IMR-90 (cell line): ENCODE measurements around the gene CASP9. TPM values are rescaled to one million over a fixed set of nuclear protein-coding genes. Genes with fewer than 3 reads are reported as not detected.
"Not testable (repeated sequence)": the region's sequence is repeated elsewhere in the genome, so short reads cannot be mapped to it uniquely, and the experiment has no call there.

Experiments used
- ATAC-seq: fragments of 200-7000 bp; cut with Tn5 transposase; 2 replicates; pipeline ENCODE4 v1.9.1; 2020; ENCODE audit warnings: low read depth, mild to moderate bottlenecking, moderate library complexity
- BruUV-seq: library from RNA; stranded (reverse); fragments of 400-500 nt; replicated peaks from 2 replicates; lab custom pipeline; 2021; lab: Mats Ljungman, UMichigan
- CTCF ChIA-PET: fragments of 300-600 bp; formaldehyde crosslinking; extraction: SDS; loops from one replicate; lab custom pipeline; 2021; ENCODE audit warnings: antibody characterized with exemption; lab: Yijun Ruan, JAX
- POLR2A ChIA-PET: fragments of 300-600 bp; sonication (Branson Sonifier 250); formaldehyde crosslinking; loops from one replicate; lab custom pipeline; 2022; ENCODE audit warnings: antibody characterized with exemption; ENCODE audit not compliant: unreplicated experiment; lab: Charles Lee
- DNase-seq: peaks from one replicate; pipeline ENCODE4 v3.0.0; 2013
- H2AFZ ChIP-seq: replicated peaks from 2 replicates; pipeline ENCODE3; 2013; ENCODE audit warnings: low read length, mild to moderate bottlenecking; ENCODE audit not compliant: poor library complexity
- H2AK5ac ChIP-seq: 2 replicates; pipeline ENCODE4 v1.6.1; 2013; ENCODE audit warnings: low read depth, low read length, inconsistent platforms
- H2AK9ac ChIP-seq: replicated peaks from 2 replicates; pipeline ENCODE3; 2013; ENCODE audit warnings: mild to moderate bottlenecking, low read depth, low read length, moderate library complexity; ENCODE audit not compliant: poor library complexity
- H2BK120ac ChIP-seq: 2 replicates; pipeline ENCODE4 v1.6.1; 2013; ENCODE audit warnings: low read depth, low read length, inconsistent platforms
- H2BK15ac ChIP-seq: 3 replicates; pipeline ENCODE4 v1.6.1; 2013; ENCODE audit warnings: low read depth, low read length, inconsistent platforms
- H2BK20ac ChIP-seq: 2 replicates; pipeline ENCODE4 v1.6.1; 2013; ENCODE audit warnings: low read depth, mild to moderate bottlenecking, inconsistent platforms, low read length, moderate library complexity
- H2BK5ac ChIP-seq: 2 replicates; pipeline ENCODE4 v1.6.1; 2013; ENCODE audit warnings: mild to moderate bottlenecking, low read depth, low read length, inconsistent platforms; ENCODE audit not compliant: poor library complexity, severe bottlenecking
- H3K14ac ChIP-seq: replicated peaks from 2 replicates; pipeline ENCODE4 v1.6.1; 2013; ENCODE audit warnings: low read depth, low read length, inconsistent platforms
- H3K18ac ChIP-seq: 2 replicates; pipeline ENCODE4 v1.6.1; 2013; ENCODE audit warnings: low read depth, low read length, control low read depth
- H3K23ac ChIP-seq: 2 replicates; pipeline ENCODE4 v1.6.1; 2013; ENCODE audit warnings: low read depth, low read length, inconsistent platforms
- H3K27ac ChIP-seq: 2 replicates; pipeline ENCODE4 v1.5.1; 2013; ENCODE audit warnings: mild to moderate bottlenecking, control low read depth, low read length; ENCODE audit not compliant: insufficient read depth
- H3K27me3 ChIP-seq: 2 replicates; pipeline ENCODE4 v1.6.1; 2013; ENCODE audit warnings: low read length; ENCODE audit not compliant: control insufficient read depth, insufficient read depth
- H3K36me3 ChIP-seq: 2 replicates; pipeline ENCODE4 v1.6.1; 2013; ENCODE audit warnings: low read length, mixed read lengths; ENCODE audit not compliant: control insufficient read depth, insufficient read depth
- H3K4ac ChIP-seq: 2 replicates; pipeline ENCODE4 v1.6.1; 2013; ENCODE audit warnings: low read depth, low read length, inconsistent platforms
- H3K4me1 ChIP-seq: 2 replicates; pipeline ENCODE4 v1.6.1; 2013; ENCODE audit warnings: low read length, mixed read lengths; ENCODE audit not compliant: control insufficient read depth, insufficient read depth
- H3K4me2 ChIP-seq: 2 replicates; pipeline ENCODE4 v1.6.1; 2013; ENCODE audit warnings: low read depth, mild to moderate bottlenecking, control low read depth, low read length, moderate library complexity
- H3K4me3 ChIP-seq: 2 replicates; pipeline ENCODE4 v1.5.1; 2013; ENCODE audit warnings: low read depth, mild to moderate bottlenecking, control low read depth, low read length, moderate library complexity; ENCODE audit not compliant: insufficient read depth
- H3K56ac ChIP-seq: 2 replicates; pipeline ENCODE4 v1.6.1; 2013; ENCODE audit warnings: low read length, inconsistent platforms; ENCODE audit not compliant: insufficient read depth; ENCODE audit errors: extremely low read depth
- H3K79me1 ChIP-seq, 2 experiments: 2 replicates each; pipeline ENCODE4 v1.6.1; 2013; ENCODE audit warnings: low read length in 2 of 2, inconsistent platforms in 1 of 2, low read depth in 1 of 2
- H3K9ac ChIP-seq: 2 replicates; pipeline ENCODE4 v1.6.1; 2013; ENCODE audit warnings: low read depth, low read length, control low read depth
- H3K9me1 ChIP-seq: 2 replicates; pipeline ENCODE4 v1.6.1; 2013; ENCODE audit warnings: low read length, inconsistent platforms; ENCODE audit not compliant: insufficient read depth
- H3K9me3 ChIP-seq: 2 replicates; pipeline ENCODE4 v1.6.1; 2013; ENCODE audit warnings: low read length; ENCODE audit not compliant: control insufficient read depth, insufficient read depth
- H4K20me1 ChIP-seq: 2 replicates; pipeline ENCODE4 v1.6.1; 2013; ENCODE audit warnings: low read length, inconsistent platforms; ENCODE audit not compliant: insufficient read depth
- H4K5ac ChIP-seq: 2 replicates; pipeline ENCODE4 v1.6.1; 2013; ENCODE audit warnings: mild to moderate bottlenecking, low read depth, low read length, control low read depth
- H4K8ac ChIP-seq, 2 experiments: 2 replicates each; pipeline ENCODE4 v1.6.1; 2013; ENCODE audit warnings: low read depth in 2 of 2, low read length in 2 of 2, control low read depth in 1 of 2, inconsistent platforms in 1 of 2
- H4K91ac ChIP-seq: 2 replicates; pipeline ENCODE4 v1.6.1; 2013; ENCODE audit warnings: low read depth, low read length, inconsistent platforms; ENCODE audit not compliant: insufficient read depth
- RAD21 ChIP-seq: IDR thresholded peaks from 2 replicates; pipeline ENCODE4 v1.6.1; 2012; ENCODE audit warnings: low read length, improper control_type of control experiment
- WGBS, 2 experiments: methylation state at CpG; one replicate each; pipeline versions ENCODE4 v1.1.5 to v1.1.7; 2013; ENCODE audit warnings: missing lambda C conversion rate in 2 of 2; ENCODE audit not compliant: insufficient read length in 1 of 2; ENCODE audit errors: extremely low coverage in 2 of 2; 5-methylcytosine and 5-hydroxymethylcytosine counted together
- dilution Hi-C: fragments of 300-500 bp; cut with HindIII; formaldehyde crosslinking; loops from one replicate; pipeline ENCODE4 v1.14.3; 2018; ENCODE audit warnings: low sequenced_read_pairs; ENCODE audit not compliant: unreplicated experiment
- in situ Hi-C: fragments of 300-500 bp; cut with MboI; formaldehyde crosslinking; loops from 3 replicates; pipeline ENCODE4 v1.14.3; 2019; ENCODE audit warnings: low sequenced_read_pairs, inconsistent platforms, mixed read lengths
- intact Hi-C: fragments of 100-400 bp; cut with micrococcal nuclease; formaldehyde crosslinking; loops from 2 replicates; pipeline ENCODE4 v1.10.0; 2022
- polyA plus RNA-seq, 3 experiments: library from polyadenylated mRNA; depleted of rRNA; stranded (reverse); fragments of >200 nt; gene quantifications; 2 replicates each; pipeline ENCODE4 v1.2.3, GENCODE V29; 2012; ENCODE audit warnings: low replicate concordance in 1 of 3
- total RNA-seq: library from RNA; depleted of rRNA; stranded (reverse); fragments of >200 nt; gene quantifications from 2 replicates; pipeline ENCODE4 v1.2.3, GENCODE V29; 2012

The CASP9 gene
- total and polyA plus RNA-seq, 2 of the 4 experiments (the other 2 are of a cell fraction): 7.0 to 8.3 TPM

DNA sequence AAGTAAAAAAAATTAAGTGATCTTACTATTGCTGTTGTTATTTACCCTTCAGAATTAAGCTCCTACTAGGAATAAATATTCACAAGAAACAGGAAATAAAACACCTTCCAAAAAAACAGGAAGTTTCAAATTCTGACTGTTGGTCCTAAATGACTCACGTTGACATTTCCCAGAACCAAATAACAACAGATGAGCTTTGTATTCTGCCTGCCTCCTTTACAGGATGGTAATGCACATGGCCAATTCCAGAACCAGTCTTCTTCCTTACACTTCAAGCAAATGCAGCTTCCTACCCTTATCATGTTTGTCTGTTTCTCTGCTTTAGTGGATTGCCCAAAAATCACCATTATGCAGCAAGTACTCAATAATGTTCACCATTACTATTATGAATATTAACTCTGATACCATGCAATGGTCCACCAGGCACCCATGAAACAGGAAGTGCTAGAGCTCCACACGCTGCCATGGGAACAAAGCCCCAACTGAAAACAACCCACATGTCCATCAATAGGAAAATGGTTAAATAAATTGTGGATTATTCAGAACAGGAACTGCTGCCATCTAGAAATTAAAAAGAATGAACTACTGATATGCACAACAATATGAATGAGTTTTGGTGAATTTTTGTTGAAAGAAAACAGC, 8.9 kb downstream of the CASP9 start:
- Histone ChIP-seq H3K36me3 (peaks cover 4% of the 10 kb centered on the region; the same call in 1 of the 2 replicates), H2AK5ac (no peak overlapping the region), H3K4ac (no peak overlapping the region), H2AFZ (no peak overlapping the region), H3K4me3 (no peak overlapping the region), H3K79me1 (no peaks in the 10 kb centered on the region; a peak in 1 of 4 replicates), H3K4me1 (no peaks in the 10 kb centered on the region; the same call in 1 of the 2 replicates), H4K5ac (no peak overlapping the region), H4K20me1 (no peaks in the 10 kb centered on the region), H4K8ac (no peak overlapping the region), H4K91ac (no peak overlapping the region), H3K27ac (no peak overlapping the region), H3K56ac (no peak overlapping the region), H3K14ac (no peak overlapping the region), H3K4me2 (no peak overlapping the region), H3K9ac (no peak overlapping the region), H2AK9ac (no peak overlapping the region), H3K18ac (no peak overlapping the region), H2BK20ac (no peak overlapping the region), H2BK5ac (no peak overlapping the region), H2BK15ac (no peak overlapping the region), H3K9me3 (no peaks in the 10 kb centered on the region), H3K23ac (no peak overlapping the region), H3K27me3 (no peaks in the 10 kb centered on the region), H3K9me1 (no peaks in the 10 kb centered on the region), H2BK120ac (no peak overlapping the region)
- BruUV-seq: no TSS peak
- in situ Hi-C loops (no loop called here), intact Hi-C loops (no loop called here), dilution Hi-C loops (no loop called here)
- TF ChIP-seq RAD21: no peak
- ATAC-seq: no peak
- ChIA-PET POLR2A (no interaction called here), CTCF (no interaction called here)
- no peak for DNase-seq
- WGBS, 2 experiments: 70% methylated on average over 1 of the region's 2 CpGs; no CpG with 5 or more reads in 1 of the 2 experiments

DNA sequence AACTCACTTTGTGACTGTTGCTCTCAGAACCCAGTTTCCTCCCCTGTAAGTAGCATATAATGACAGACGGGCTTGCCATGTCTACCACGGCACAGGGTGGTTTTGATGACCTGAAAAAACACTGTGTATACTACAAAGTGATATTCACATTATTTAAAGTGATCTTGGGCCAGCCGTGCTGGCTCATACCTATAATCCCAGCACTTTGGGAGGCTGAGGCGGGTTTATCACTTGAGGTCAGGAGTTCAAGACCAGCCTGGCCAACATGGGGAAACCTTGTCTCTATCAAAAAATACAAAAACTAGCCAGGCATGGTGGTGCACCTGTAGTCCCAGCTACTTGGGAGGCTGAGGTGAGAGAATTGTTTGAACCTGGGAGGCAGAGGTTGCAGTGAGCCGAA, 9.5 kb downstream of the CASP9 start:
- H3K9me3 ChIP-seq, H3K27me3 ChIP-seq, H3K4me1 ChIP-seq, BruUV-seq, H3K9ac ChIP-seq, H2AK9ac ChIP-seq, H3K4ac ChIP-seq, H3K18ac ChIP-seq, H3K79me1 ChIP-seq, H3K36me3 ChIP-seq, H4K5ac ChIP-seq, dilution Hi-C loops, H2BK120ac ChIP-seq, H2BK20ac ChIP-seq, H3K4me3 ChIP-seq, H2BK5ac ChIP-seq, in situ Hi-C loops, POLR2A ChIA-PET, H3K56ac ChIP-seq, H4K91ac ChIP-seq, H3K9me1 ChIP-seq, H3K4me2 ChIP-seq, H2AFZ ChIP-seq, ATAC-seq, H4K8ac ChIP-seq, H3K23ac ChIP-seq, H2BK15ac ChIP-seq, DNase-seq, H4K20me1 ChIP-seq, intact Hi-C loops, H3K27ac ChIP-seq, H3K14ac ChIP-seq, H2AK5ac ChIP-seq: not testable (repeated sequence)
- CTCF ChIA-PET: interaction anchor here (0.6 kb wide), 1 partner anchor 91 kb away, joined by 4 read pairs; no protein-coding TSS in a partner anchor
- WGBS, 2 experiments: no CpG with 5 or more reads among the region's 5 CpGs
